Measurements from ENCODE around the gene DMRTC2. TPM values are rescaled to one million over a fixed set of nuclear protein-coding genes. Genes with fewer than 3 reads are reported as not detected.

DMRTC2 gene
- total RNA-seq, 2 donors from 2014 or later = 9.6 TPM; not detected in 1

- Histone ChIP-seq H3K27ac (no peak overlapping the region), H3K4me3 (no peak overlapping the region), H3K4me1 (replicated peaks) (peaks cover 4% of the 10 kb centered on the region), H3K27me3 (replicated peaks; ENCODE audit: insufficient read depth) (no peaks in the 10 kb centered on the region), H3K36me3 (peaks cover 2 to 15% of the 10 kb centered on the region in 2 donors), H3K9me3 (no peaks in the 10 kb centered on the region)
- TF ChIP-seq POLR2A (IDR thresholded peaks at IDR 0.05) (no peak), POLR2AphosphoS5 (IDR thresholded peaks at IDR 0.05) (no peak), CTCF (IDR thresholded peaks at IDR 0.05) (no peak)
- no peak for DNase-seq (ENCODE audit: low spot score)
- 53% methylated on average over 10 of the region's 10 CpGs for WGBS
- intact Hi-C loops (cut with DNase I) = no loop called here
Measured at GRCh38 chr19:41868120-41868988, 23.5 kb downstream of the DMRTC2 start.

DNA sequence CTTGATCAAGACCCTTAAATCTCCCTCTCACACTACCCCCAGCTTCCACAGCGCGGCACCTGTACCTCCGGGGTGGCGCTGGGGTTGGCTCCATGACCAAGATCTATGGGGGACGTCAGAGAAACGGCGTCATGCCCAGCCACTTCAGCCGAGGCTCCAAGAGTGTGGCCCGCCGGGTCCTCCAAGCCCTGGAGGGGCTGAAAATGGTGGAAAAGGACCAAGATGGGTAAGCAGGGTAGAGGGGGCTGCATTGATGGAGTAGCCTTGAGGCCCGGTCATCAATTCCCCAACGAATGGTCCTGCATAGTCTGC lies 24.1 kb downstream of the DMRTC2 start:
- WGBS = 78% methylated on average over 12 of the region's 12 CpGs
- Histone ChIP-seq H3K27ac (no peak overlapping the region), H3K4me3 (no peak overlapping the region), H3K27me3 (replicated peaks; ENCODE audit: insufficient read depth) (no peaks in the 10 kb centered on the region), H3K36me3 (peaks cover 2 to 15% of the 10 kb centered on the region in 2 donors), H3K4me1 (replicated peaks) (peaks cover 4% of the 10 kb centered on the region), H3K9me3 (no peaks in the 10 kb centered on the region)
- TF ChIP-seq CTCF (IDR thresholded peaks at IDR 0.05) (no peak), POLR2AphosphoS5 (IDR thresholded peaks at IDR 0.05) (no peak), POLR2A (IDR thresholded peaks at IDR 0.05) (no peak)
- no peak for DNase-seq (ENCODE audit: low spot score)
- intact Hi-C loops (cut with DNase I) = no loop called here

DNA sequence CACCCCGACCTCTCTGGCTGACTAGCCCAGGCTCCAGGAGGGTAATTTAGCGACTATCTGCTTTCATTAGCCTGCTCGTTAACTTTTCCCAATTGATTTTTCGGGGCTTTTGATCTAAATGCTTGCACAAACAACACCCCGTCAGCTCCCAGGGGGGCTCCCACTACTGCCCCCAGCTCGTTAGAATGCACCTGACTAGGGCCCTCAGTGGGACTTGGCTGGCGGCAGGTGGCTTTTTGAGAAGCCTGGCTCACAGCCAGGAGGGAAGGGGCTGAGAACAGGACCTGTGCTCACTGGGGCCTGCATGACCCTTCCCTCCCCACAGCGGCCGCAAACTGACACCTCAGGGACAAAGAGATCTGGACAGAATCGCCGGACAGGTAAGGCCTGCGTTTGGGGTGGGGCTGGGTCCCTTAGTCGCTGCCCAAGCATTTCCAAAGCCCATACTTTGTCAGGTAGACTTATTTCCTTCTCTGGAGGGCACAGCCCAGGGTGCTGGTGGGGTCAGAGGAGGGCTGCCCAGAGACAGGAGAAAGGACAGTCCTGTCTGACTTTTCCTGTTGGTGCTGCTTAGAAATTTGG lies 24.6 kb downstream of the DMRTC2 start:
- TF ChIP-seq POLR2A (IDR thresholded peaks at IDR 0.05) (no peak), POLR2AphosphoS5 (IDR thresholded peaks at IDR 0.05) (no peak), CTCF (IDR thresholded peaks at IDR 0.05) (no peak)
- peaks cover 0 to 15% of the 10 kb centered on the region in 2 donors for H3K36me3 ChIP-seq
- DNase-seq (ENCODE audit: low spot score) = no peak
- peaks cover 4% of the 10 kb centered on the region for H3K4me1 ChIP-seq (replicated peaks)
- no peaks in the 10 kb centered on the region for H3K9me3 ChIP-seq
- H3K27me3 ChIP-seq (replicated peaks; ENCODE audit: insufficient read depth) = no peaks in the 10 kb centered on the region
- 73% methylated on average over 13 of the region's 13 CpGs for WGBS
- no peak overlapping the region for H3K4me3 ChIP-seq
- intact Hi-C loops (cut with DNase I) = no loop called here
- no peak overlapping the region for H3K27ac ChIP-seq

DNA sequence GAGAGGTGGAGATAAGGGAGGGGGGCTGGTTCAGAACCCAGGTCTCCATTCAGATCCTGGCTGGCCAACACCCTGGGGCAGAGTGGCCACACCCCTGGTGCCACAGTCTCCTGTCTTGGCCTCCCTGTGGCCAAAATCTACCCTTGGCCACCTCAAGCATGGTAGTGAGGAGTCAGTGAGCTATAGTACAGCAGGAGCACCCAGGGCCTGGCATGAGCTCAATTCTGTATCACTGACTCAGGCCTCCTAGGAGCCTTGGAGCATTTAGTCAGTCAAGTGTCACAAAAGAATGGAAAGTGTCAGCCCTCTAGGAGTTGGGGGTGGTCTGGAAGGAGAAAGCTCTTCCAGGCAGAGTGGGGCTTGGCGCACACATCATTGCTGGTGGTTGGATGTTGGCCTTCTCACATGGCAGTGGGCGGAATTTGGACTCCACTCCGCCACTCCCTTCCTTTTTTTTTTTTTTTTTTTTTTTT lies 25.6 kb downstream of the DMRTC2 start:
- no peak for DNase-seq (ENCODE audit: low spot score)
- intact Hi-C loops (cut with DNase I) = no loop called here
- Histone ChIP-seq H3K36me3 (peaks cover 0 to 15% of the 10 kb centered on the region in 2 donors), H3K27me3 (replicated peaks; ENCODE audit: insufficient read depth) (no peaks in the 10 kb centered on the region), H3K9me3 (no peaks in the 10 kb centered on the region), H3K27ac (no peak overlapping the region), H3K4me3 (no peak overlapping the region), H3K4me1 (replicated peaks) (peaks cover 4% of the 10 kb centered on the region)
- TF ChIP-seq POLR2A (IDR thresholded peaks at IDR 0.05) = no peak
- no peak for TF ChIP-seq POLR2AphosphoS5 (IDR thresholded peaks at IDR 0.05)
- no peak for TF ChIP-seq CTCF (IDR thresholded peaks at IDR 0.05)
- 53% methylated on average over 3 of the region's 3 CpGs for WGBS
